Measurements from ENCODE around the gene PHLDA2.
"Not testable (repeated sequence)": the region's sequence is repeated elsewhere in the genome, so short reads cannot be mapped to it uniquely, and the experiment has no call there.

- TF ChIP-seq CTCF, POLR2A (IDR thresholded peaks at IDR 0.05): not testable (repeated sequence)
These were observed 8.6 kb upstream of the PHLDA2 start for GRCh38 chr11:2937641-2938457.
